Endothelial cell of umbilical vein (primary cell): ENCODE results near the gene KIF25. TPM values are rescaled to one million over a fixed set of nuclear protein-coding genes. Genes with fewer than 3 reads are reported as not detected.

Experiments
- BruUV-seq: library from RNA; stranded (reverse); fragments of 400-500 nt; replicated peaks from 2 replicates; lab custom pipeline; 2021; lab: Mats Ljungman, UMichigan
- CTCF ChIA-PET: fragments of 300-600, 350-600 bp; sonication (Branson Sonifier 250); formaldehyde crosslinking; loops from one replicate; lab custom pipeline; 2021; ENCODE audit warnings: antibody characterized with exemption, inconsistent platforms; lab: Charles Lee
- POLR2A ChIA-PET: fragments of 300-600, 350-600 bp; sonication (Branson Sonifier 250); formaldehyde crosslinking; loops from one replicate; lab custom pipeline; 2021; ENCODE audit warnings: antibody characterized with exemption, inconsistent platforms; lab: Charles Lee
- DNase-seq: peaks from one replicate; pipeline ENCODE4 v3.0.0-alpha.2; 2011; ENCODE audit warnings: low read depth, low spot score
- FAIRE-seq: peaks from 2 replicates; lab custom pipeline; 2011; peaks lifted over from hg19 to GRCh38; lab: Jason Lieb, UNC
- H2AFZ ChIP-seq: 2 replicates; pipeline ENCODE4 v1.6.0; 2012; ENCODE audit warnings: low read depth, low read length, control low read depth, inconsistent platforms
- H3K27ac ChIP-seq: 2 replicates; pipeline ENCODE4 v1.5.1; 2011; ENCODE audit warnings: low read depth, mild to moderate bottlenecking, control low read depth, low read length, moderate library complexity; ENCODE audit not compliant: insufficient read depth
- H3K27me3 ChIP-seq, 2 experiments: 2 replicates each; pipeline versions ENCODE4 v1.6.0 to v1.6.1; 2011; ENCODE audit warnings: low read length in 2 of 2, mixed read lengths in 1 of 2; ENCODE audit not compliant: control insufficient read depth in 2 of 2, insufficient read depth in 2 of 2
- H3K36me3 ChIP-seq, 2 experiments: 2 replicates in 1 of 2; 3 replicates in 1 of 2; pipeline ENCODE4 v1.5.1; 2011; ENCODE audit warnings: low read length in 2 of 2, mild to moderate bottlenecking in 1 of 2, moderate library complexity in 1 of 2; ENCODE audit not compliant: control insufficient read depth in 2 of 2, insufficient read depth in 2 of 2; ENCODE audit errors: extremely low read depth in 1 of 2
- H3K4me1 ChIP-seq: 3 replicates; pipeline ENCODE4 v1.5.1; 2011; ENCODE audit warnings: mild to moderate bottlenecking, low read length; ENCODE audit not compliant: control insufficient read depth, insufficient read depth; ENCODE audit errors: extremely low read depth
- H3K4me2 ChIP-seq: 2 replicates; pipeline ENCODE4 v1.6.1; 2011; ENCODE audit warnings: low read length, control low read depth, mixed read lengths; ENCODE audit not compliant: insufficient read depth
- H3K4me3 ChIP-seq, 3 experiments: fragments of 200-600 bp in 1 of 3; sonication (generic), shearing (Covaris generic) in 1 of 3; replicated peaks in 1 of 3; 2 replicates each; pipeline ENCODE4 v1.5.1; 2011 to 2016; ENCODE audit warnings: control low read depth in 3 of 3, low read length in 3 of 3, mild to moderate bottlenecking in 2 of 3, inconsistent platforms in 1 of 3, low read depth in 1 of 3, moderate library complexity in 1 of 3; ENCODE audit not compliant: insufficient read depth in 1 of 3
- H3K79me2 ChIP-seq: 2 replicates; pipeline ENCODE4 v1.6.0; 2012; ENCODE audit warnings: low read length, inconsistent platforms; ENCODE audit not compliant: control insufficient read depth, insufficient read depth
- H3K9ac ChIP-seq: replicated peaks from 2 replicates; pipeline ENCODE3; 2011; ENCODE audit warnings: low read length, control low read depth; ENCODE audit not compliant: insufficient read depth; ENCODE audit errors: extremely low read depth
- H3K9me1 ChIP-seq: replicated peaks from 3 replicates; pipeline ENCODE4 v1.6.0; 2011; ENCODE audit warnings: mild to moderate bottlenecking, low read length; ENCODE audit not compliant: control insufficient read depth, insufficient read depth; ENCODE audit errors: extremely low read depth
- H3K9me3 ChIP-seq: replicated peaks from 2 replicates; pipeline ENCODE4 v1.5.1; 2012; ENCODE audit warnings: low read length, inconsistent platforms; ENCODE audit not compliant: control insufficient read depth, insufficient read depth
- H4K20me1 ChIP-seq: replicated peaks from 2 replicates; pipeline ENCODE3; 2011; ENCODE audit warnings: mild to moderate bottlenecking, low read length; ENCODE audit not compliant: control insufficient read depth, insufficient read depth; ENCODE audit errors: extremely low read depth
- EZH2 ChIP-seq: IDR thresholded peaks from 2 replicates; pipeline ENCODE4 v1.6.1; 2012; ENCODE audit warnings: borderline replicate concordance, low read depth, mild to moderate bottlenecking, moderate library complexity, low read length, inconsistent platforms; ENCODE audit not compliant: severe bottlenecking
- FOS ChIP-seq: IDR thresholded peaks from 2 replicates; pipeline ENCODE4 v1.6.1; 2011; ENCODE audit warnings: mild to moderate bottlenecking, low read length, moderate library complexity, borderline replicate concordance; ENCODE audit not compliant: insufficient read depth
- GATA2 ChIP-seq: IDR thresholded peaks from 2 replicates; pipeline ENCODE4 v1.7.0; 2011; ENCODE audit warnings: low read depth, mild to moderate bottlenecking, moderate library complexity, mixed read lengths, low read length; ENCODE audit not compliant: insufficient read length, insufficient read depth
- JUN ChIP-seq: IDR thresholded peaks from 2 replicates; pipeline ENCODE4 v1.6.1; 2011; ENCODE audit warnings: borderline replicate concordance, low read depth; ENCODE audit not compliant: insufficient read length, insufficient read depth
- MYC ChIP-seq: IDR thresholded peaks from one replicate; pipeline ENCODE4 v1.6.1; 2011; ENCODE audit warnings: mild to moderate bottlenecking, low read depth, low read length
- POLR2A ChIP-seq: IDR thresholded peaks from 2 replicates; pipeline ENCODE4 v1.6.1; 2012; ENCODE audit warnings: low read depth, mild to moderate bottlenecking, control low read depth, low read length
- POLR2AphosphoS5 ChIP-seq: IDR thresholded peaks from 2 replicates; pipeline ENCODE4 v1.6.1; 2012; ENCODE audit warnings: low read depth, mild to moderate bottlenecking, control low read depth, low read length, moderate library complexity; ENCODE audit not compliant: insufficient read depth
- dilution Hi-C: fragments of 300-500 bp; cut with MboI; formaldehyde crosslinking; loops from one replicate; pipeline ENCODE4 v1.15.0; 2019; ENCODE audit warnings: low sequenced_read_pairs; ENCODE audit not compliant: extremely low pct_ligation_motif_present
- intact Hi-C: fragments of 100-400 bp; cut with micrococcal nuclease; formaldehyde crosslinking; loops from one replicate; pipeline ENCODE4 v1.10.0; 2022
- polyA plus RNA-seq, 4 experiments: library from polyadenylated mRNA; depleted of rRNA in 3 of 4; stranded (reverse) in 3 of 4; unstranded in 1 of 4; fragments of >200 nt; gene quantifications; 2 replicates each; pipeline versions ENCODE4 v1.2.1 to v1.2.3, GENCODE V29; 2011 to 2012; ENCODE audit warnings: missing spikeins in 1 of 4
- total RNA-seq: library from RNA; stranded (reverse); gene quantifications from 2 replicates; pipeline ENCODE4 v1.2.3, GENCODE V29; 2021
- TF ChIP-seq, protein P1 (sequence below): IDR thresholded peaks from 2 replicates; pipeline ENCODE4 v1.6.1; 2011; ENCODE audit not compliant: insufficient read depth, insufficient read length
- TF ChIP-seq, protein P2 (sequence below), 2 donors: IDR thresholded peaks; 1 replicate in 1 of 2; 2 replicates in 1 of 2; pipeline ENCODE4 v1.5.1; 2011; ENCODE audit warnings: low read length in 2 of 2, mild to moderate bottlenecking in 2 of 2, moderate library complexity in 2 of 2, control low read depth in 1 of 2, inconsistent platforms in 1 of 2, low read depth in 1 of 2; ENCODE audit not compliant: insufficient read depth in 1 of 2; ENCODE audit errors: extremely low read depth in 1 of 2

Gene KIF25
- total and polyA plus RNA-seq, 2 donors (not counting 3 experiments of a cell fraction or from before 2014, with no cell fraction given): not detected

DNA sequence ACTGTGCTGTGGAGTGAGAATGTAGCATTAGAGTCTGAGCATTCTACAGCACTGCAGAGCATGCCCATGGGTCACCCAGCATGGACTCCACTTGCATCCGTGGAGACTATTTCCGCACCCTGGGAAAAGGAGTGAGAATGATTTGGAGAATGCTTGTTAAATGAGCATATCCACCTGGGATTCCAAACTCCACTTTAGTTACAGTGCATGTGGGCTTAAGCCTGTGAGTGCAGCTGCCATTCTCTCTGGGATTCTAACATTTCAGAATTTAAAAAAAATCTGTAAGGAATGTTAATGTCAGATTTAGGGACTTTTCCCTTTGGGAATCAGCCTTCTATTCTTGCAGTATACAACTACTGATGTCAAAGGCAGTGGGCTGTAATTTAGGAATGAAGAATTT is 33.4 kb downstream of the KIF25 start:
- H3K9ac ChIP-seq: no peak overlapping the region
- H3K9me3 ChIP-seq: no peaks in the 10 kb centered on the region
- no peak for DNase-seq
- FAIRE-seq: no peak
- H3K4me3 ChIP-seq: no peak overlapping the region
- H3K79me2 ChIP-seq: no peaks in the 10 kb centered on the region
- dilution Hi-C loops: no loop called here
- H3K27ac ChIP-seq: no peak overlapping the region
- H3K27me3 ChIP-seq: no peaks in the 10 kb centered on the region
- no TSS peak for BruUV-seq
- no peaks in the 10 kb centered on the region for H3K9me1 ChIP-seq
- H3K36me3 ChIP-seq: no peaks in the 10 kb centered on the region
- intact Hi-C loops: loop anchor here (10.0 kb wide), 1 partner anchor 206 kb away; the partner anchor contains the start of gene AFDN
- H3K4me1 ChIP-seq: peaks cover 19% of the 10 kb centered on the region
- ChIA-PET POLR2A (no interaction called here), CTCF (no interaction called here)
- no peak overlapping the region for H2AFZ ChIP-seq
- H4K20me1 ChIP-seq: no peaks in the 10 kb centered on the region
- H3K4me2 ChIP-seq: no peak overlapping the region
- TF ChIP-seq, protein P1, sequence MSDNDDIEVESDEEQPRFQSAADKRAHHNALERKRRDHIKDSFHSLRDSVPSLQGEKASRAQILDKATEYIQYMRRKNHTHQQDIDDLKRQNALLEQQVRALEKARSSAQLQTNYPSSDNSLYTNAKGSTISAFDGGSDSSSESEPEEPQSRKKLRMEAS: no peak
- TF ChIP-seq MYC (no peak), JUN (no peak), POLR2AphosphoS5 (no peak), EZH2 (no peak), FOS (no peak), GATA2 (no peak), POLR2A (no peak)
- TF ChIP-seq, protein P2, sequence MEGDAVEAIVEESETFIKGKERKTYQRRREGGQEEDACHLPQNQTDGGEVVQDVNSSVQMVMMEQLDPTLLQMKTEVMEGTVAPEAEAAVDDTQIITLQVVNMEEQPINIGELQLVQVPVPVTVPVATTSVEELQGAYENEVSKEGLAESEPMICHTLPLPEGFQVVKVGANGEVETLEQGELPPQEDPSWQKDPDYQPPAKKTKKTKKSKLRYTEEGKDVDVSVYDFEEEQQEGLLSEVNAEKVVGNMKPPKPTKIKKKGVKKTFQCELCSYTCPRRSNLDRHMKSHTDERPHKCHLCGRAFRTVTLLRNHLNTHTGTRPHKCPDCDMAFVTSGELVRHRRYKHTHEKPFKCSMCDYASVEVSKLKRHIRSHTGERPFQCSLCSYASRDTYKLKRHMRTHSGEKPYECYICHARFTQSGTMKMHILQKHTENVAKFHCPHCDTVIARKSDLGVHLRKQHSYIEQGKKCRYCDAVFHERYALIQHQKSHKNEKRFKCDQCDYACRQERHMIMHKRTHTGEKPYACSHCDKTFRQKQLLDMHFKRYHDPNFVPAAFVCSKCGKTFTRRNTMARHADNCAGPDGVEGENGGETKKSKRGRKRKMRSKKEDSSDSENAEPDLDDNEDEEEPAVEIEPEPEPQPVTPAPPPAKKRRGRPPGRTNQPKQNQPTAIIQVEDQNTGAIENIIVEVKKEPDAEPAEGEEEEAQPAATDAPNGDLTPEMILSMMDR (IDR thresholded peaks at IDR 0.05; ENCODE audit: extremely low read depth in 1 of 2, insufficient read depth in 1 of 2, low read depth in 1 of 2, low read length in 2 of 2): no peak
